ENCODE measurements around the gene LRRC26.
"Not testable (repeated sequence)": the region's sequence is repeated elsewhere in the genome, so short reads cannot be mapped to it uniquely, and the experiment has no call there.

Gene LRRC26

DNA sequence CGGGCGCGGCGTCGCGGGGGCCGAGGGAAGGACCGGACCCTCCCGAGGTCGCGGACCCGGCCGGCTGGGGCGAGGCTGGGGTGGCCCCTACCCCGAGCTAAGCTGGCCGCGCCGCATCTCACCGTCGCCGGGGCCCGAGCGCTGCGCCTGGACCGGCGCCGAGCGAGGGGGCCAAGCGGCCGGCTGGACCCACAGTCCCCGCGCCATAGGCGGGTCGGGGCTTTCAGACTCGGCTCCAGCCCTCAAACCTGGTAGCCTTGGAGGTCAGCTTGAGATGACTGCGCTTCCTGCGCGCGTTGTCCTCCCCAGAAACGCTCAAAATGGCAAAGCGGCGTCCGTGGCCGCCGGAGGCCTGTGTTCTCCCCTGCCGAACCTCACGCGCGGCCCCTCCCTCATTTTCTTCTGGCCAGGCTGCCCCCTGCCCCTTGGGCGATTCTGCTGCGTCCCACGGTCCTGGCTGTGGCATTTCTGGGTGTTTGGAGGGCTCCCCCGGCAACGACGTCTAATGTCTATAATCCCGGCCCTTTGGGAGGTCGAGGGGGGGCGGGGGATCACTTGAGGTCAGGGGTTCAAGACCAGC is 39.6 kb downstream of the LRRC26 start:
- no peak for DNase-seq

DNA sequence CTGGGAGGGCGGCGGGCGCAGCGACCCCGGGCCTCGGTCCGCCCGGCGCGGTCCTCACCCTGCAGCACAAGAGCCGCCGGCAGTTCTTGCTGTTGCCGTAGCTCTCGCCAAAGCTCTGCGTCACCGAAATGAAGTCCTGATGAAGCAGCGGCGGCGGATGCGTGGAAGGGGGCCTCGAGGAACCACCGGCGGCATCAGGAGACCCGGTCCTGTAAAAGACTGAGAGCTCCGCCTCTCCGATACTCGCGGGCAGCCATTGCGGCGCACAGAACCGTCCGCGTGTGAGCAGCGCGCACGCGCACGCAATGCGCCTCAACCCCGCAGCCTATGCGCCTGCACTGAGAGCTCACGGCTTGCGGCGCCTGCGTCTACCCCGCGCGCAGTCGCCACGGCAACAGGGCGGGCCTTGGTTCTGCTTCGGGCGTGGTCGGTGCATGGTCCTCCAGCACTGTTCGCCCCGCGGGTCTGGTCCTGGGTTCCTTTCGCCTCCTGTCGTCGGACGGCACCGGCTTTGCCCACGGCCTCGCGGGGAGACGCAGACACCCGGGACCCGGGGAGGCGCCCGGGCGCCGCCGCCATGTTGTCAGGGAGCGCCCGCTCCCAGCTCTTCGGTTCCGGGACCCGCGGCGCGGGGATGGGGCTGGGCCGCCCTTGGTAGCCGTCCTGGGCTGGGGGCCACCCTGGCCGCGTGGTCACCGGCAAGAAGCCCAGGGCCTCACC is 40.2 kb downstream of the LRRC26 start:
- DNase-seq = peak; percentile 85

DNA sequence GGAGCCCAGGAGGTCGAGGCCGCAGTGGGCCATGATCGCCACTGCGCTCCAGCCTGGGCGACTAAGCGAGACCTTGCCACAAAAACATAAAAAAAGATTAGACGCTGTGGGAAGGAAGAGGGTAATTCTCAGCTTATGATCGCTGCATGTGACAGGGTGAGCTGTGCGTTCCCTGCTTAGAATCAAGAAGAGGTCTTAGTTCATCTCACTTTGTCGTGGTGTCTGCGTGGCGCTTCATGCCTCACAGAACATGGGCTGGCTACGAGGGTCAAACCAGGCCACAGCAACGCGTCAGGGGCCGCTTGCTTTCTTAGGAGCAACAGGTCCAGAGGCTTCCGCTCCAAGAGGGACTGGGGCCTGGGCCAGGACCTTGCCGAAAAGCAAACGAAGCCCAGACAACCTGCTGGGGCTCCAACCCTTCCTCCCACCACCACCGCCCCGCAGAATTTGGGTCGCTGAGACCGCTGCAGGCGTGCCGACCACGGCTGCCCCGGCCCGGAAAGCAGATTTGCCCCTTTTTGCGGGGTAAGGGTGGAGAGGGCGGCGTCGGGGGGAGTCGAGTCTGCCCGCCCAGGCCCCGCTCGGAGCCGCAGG is 40.9 kb downstream of the LRRC26 start:
- peak; percentile 10 for DNase-seq

DNA sequence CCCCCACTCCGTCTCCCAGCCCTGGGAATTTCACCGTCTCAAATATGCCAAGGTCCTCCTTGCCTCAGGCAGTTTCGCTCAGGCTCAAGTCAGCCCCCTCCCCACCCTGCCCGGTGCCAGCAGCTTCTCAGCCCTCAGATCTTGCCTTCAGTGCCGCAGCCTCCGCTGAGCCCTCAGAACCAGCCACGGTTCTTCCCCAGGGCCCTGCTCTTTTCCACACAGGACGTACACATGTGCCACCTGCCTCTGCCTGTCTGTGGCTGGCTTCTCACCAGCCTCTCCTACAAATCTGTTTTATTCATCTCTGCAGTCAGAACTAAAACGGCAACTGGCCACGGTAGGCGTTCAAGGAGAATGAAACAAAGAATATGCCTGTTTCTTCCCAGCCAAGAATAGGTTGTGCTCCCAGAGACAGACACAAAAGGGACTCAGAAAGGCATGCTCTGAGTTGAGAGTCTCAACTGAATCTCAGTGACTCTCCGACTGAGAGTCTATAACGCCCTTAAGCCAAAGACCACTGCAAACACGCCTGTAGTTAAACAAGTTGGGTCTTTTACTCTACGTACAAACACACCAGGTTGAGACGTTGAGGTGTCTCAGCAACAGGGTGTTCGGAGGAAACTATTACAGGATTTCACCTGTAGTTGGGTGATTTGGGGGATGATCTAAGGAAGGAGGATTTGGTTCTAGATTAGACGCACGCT is 41.5 kb downstream of the LRRC26 start:
- no peak for DNase-seq

DNA sequence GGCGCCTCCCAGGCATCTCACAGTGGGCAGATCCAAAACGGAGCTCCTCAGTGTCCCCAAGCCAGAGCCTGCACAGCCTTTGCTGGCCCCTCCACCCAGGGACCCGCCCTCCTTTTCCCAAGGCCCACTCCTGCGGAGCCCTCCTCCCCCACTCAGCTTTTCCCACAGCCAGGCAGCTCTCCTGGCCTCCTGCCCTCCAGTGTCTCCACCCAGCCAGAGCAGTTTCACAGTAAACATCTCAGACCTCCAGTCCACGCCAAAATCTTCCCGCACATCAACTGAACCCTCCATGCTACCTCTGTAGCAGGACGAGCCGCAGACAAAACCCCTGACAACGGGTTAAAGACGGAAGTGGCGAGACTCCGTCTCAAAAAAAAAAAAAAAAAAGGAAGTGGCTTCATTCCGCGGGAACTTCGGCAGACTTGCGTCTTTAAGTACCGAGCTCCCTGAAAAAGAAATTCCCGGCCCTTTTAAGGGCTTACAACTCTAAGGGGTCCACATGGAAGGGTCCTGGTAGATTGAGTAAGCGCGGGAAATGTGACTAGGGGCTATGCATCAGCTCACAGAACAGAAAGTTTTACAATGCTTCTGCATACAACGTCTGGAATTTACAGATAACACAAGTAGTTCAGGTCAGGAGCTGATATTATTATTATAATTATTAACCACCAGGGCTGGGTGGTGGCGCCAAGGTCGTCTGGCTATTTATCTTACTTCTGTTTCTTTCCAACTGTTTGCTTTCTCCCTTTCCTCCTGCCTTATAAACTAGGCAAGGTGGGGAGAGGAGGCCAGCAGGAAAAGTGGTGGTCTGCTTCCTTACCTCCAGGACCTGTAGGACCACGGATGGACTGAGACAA is 42.3 kb downstream of the LRRC26 start:
- no peak for DNase-seq

DNA sequence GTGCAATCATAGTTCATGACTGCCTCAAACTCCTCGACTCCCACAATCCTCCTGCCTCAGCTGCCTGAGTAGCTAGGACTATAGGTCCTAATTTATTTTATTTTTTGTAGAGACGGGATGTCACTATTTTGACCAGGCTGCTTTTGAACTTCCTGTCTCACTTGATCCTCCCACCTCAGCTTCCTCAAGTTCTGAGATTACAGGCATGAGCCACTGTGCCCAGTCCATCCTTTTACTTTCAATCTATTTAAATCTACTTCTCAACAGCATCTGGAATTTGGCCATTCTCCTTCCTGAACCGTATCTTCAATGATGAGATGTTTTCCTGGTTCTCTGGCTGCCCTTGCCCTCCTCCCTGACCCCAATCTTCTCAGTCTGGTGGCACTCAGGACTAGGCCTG is 43.1 kb downstream of the LRRC26 start:
- DNase-seq = no peak

DNA sequence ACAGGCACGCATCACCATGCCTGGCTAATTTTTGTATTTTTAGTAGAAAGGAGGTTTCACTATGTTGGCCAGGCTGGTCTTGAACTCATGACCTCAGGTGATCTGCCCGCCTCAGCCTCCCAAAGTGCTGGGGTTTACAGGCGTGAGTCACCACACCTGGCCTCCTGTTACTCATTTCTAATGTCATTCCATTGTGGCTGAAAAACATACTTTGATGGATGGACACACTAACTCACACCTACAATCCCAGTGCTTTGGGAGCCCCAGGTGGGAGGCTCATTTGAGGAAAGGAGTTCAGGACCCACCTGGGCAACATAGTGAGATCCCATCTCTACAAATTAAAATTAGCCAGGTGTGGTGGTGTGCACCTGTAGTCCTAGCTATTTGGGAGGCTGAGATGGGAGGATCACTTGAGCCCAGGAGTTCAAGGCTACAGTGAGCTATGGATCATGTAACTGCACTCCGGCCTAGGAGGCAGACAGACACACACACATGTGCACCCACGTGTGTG is 45.8 kb downstream of the LRRC26 start:
- DNase-seq = not testable (repeated sequence)

DNA sequence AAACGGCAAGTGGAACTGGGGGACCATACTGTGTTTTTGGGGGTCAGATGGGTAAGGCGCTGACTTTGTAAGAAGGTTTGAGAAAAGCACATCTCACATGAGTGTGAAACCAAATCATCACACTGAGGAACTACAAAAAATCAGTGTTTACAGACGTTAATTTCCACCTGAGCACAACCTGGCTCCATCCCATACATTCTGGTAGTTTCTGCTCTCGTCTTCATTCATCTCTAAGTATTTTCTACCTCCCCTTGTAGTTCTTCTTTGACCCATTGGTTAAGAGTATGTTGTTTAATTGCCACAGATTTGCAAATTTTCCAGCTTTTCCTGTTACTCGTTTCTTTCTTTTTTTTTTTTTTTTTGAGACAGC is 46.4 kb downstream of the LRRC26 start:
- no peak for DNase-seq

DNA sequence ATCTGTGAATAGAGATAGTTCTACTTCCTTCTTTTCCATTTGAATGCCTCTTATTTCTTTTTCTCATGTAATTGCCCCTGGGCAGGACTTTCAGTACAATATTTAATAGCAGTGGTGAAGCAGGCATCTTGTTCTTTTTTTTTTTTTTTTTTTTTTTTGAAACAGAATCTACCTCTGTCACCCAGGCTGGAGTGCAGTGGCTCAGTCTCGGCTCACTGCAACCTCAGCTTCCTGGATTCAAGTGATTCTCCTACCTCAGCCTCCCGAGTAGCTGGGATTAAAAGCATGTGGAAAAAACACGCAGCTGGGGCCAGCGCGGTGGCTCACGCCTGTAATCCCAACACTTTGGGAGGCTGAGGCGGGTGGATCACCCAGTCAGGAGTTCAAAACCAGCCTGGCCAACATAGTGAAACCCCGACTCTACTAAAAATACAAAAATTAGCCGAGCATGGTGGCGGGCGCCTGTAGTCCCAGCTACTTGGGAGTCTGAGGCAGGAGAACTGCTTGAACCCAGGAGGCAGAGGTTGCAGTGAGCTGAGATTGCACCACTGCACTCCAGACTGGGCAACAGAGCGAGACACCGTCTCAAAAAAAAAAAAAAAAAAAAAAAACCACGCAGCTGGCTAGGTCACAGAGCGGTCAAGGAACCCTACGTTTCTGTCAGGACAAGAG is 46.9 kb downstream of the LRRC26 start:
- DNase-seq = not testable (repeated sequence)

DNA sequence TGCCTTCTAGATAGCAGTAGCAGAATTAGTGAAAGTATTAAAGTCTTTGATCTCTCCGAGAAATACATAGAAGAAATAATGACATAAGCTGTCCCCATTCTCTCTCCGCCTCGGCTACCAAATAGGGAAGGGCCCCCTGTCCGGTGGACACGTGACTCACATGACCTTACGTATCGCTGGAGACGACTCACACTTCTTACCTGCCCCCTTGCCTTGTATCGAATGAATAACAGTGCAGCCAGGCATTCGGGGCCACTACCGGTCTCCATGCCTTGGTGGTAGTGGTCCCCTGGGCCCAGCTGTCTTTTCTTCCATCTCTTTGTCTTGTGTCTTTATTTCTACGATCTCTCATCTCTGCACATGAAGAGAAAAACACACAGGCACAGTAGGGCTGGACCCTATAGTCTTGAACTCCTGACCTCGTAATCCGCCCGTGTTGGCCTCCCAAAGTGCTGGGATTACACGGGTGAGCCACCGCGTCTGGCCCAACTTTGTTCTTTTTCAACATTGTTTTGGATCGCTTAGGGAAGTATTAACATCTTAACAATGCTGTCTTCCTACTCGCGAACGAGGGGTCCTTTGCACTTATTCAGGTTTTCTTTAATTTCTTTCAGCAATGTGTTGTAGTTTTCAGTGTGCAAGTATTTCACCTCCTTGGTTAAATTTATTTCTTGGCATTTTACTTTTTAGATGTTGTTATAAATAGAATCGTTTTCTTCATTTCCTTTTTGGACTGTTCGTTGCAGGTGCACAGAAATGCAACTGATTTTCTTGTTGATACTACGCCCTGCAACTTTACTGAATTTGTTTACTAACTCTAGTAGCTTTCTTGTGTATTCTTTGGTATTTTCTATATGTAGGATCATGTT is 47.7 kb downstream of the LRRC26 start:
- DNase-seq = not testable (repeated sequence)
